ENCODE measurements around the gene NDUFS6.
"Not testable (repeated sequence)": the region's sequence is repeated elsewhere in the genome, so short reads cannot be mapped to it uniquely, and the experiment has no call there.

NDUFS6 gene

GRCh38 chr5:1805326-1805725 is 4.1 kb downstream of the NDUFS6 start:
- H3K4me1 Mint-ChIP-seq (ENCODE audit: low read depth), result peaks cover 58% of the 10 kb centered on the region
- H3K27ac Mint-ChIP-seq, result no peak overlapping the region
- no peak overlapping the region for H3K4me3 Mint-ChIP-seq
- H3K27me3 Mint-ChIP-seq, result no peaks in the 10 kb centered on the region
- H3K36me3 Mint-ChIP-seq (ENCODE audit: low read depth), result peaks cover 94% of the 10 kb centered on the region
- no peaks in the 10 kb centered on the region for H3K9me3 Mint-ChIP-seq
- DNase-seq, result no peak

GRCh38 chr5:1805736-1806135 is 4.5 kb downstream of the NDUFS6 start:
- no peaks in the 10 kb centered on the region for H3K9me3 Mint-ChIP-seq
- H3K27ac Mint-ChIP-seq, result no peak overlapping the region
- no peak overlapping the region for H3K4me3 Mint-ChIP-seq
- DNase-seq, result no peak
- peaks cover 55% of the 10 kb centered on the region for H3K4me1 Mint-ChIP-seq (ENCODE audit: low read depth)
- no peaks in the 10 kb centered on the region for H3K27me3 Mint-ChIP-seq
- H3K36me3 Mint-ChIP-seq (ENCODE audit: low read depth), result peaks cover 94% of the 10 kb centered on the region

- Mint-ChIP-seq H3K27me3 (no peaks in the 10 kb centered on the region), H3K9me3 (no peaks in the 10 kb centered on the region), H3K4me3 (no peak overlapping the region), H3K27ac (no peak overlapping the region), H3K4me1 (ENCODE audit: low read depth) (peaks cover 55% of the 10 kb centered on the region), H3K36me3 (ENCODE audit: low read depth) (peaks cover 96% of the 10 kb centered on the region)
- no peak for DNase-seq
These were observed 5.0 kb downstream of the NDUFS6 start for GRCh38 chr5:1806199-1806598.

- Mint-ChIP-seq H3K36me3 (ENCODE audit: low read depth) (peaks cover 99% of the 10 kb centered on the region), H3K27ac (no peak overlapping the region), H3K4me1 (ENCODE audit: low read depth) (peaks cover 56% of the 10 kb centered on the region), H3K9me3 (no peaks in the 10 kb centered on the region), H3K27me3 (no peaks in the 10 kb centered on the region), H3K4me3 (no peak overlapping the region)
- DNase-seq, result no peak
These were observed 5.8 kb downstream of the NDUFS6 start for GRCh38 chr5:1806974-1807373.

- Mint-ChIP-seq H3K4me3 (no peak overlapping the region), H3K4me1 (ENCODE audit: low read depth) (peaks cover 54% of the 10 kb centered on the region), H3K36me3 (ENCODE audit: low read depth) (peaks cover 100% of the 10 kb centered on the region), H3K27me3 (no peaks in the 10 kb centered on the region), H3K27ac (peak overlapping the region; percentile 4), H3K9me3 (no peaks in the 10 kb centered on the region)
- no peak for DNase-seq
These were observed 6.4 kb downstream of the NDUFS6 start for GRCh38 chr5:1807451-1808185.

- Mint-ChIP-seq H3K36me3 (ENCODE audit: low read depth) (peaks cover 100% of the 10 kb centered on the region), H3K27me3 (no peaks in the 10 kb centered on the region), H3K9me3 (no peaks in the 10 kb centered on the region), H3K4me1 (ENCODE audit: low read depth) (peaks cover 45% of the 10 kb centered on the region), H3K27ac (no peak overlapping the region), H3K4me3 (no peak overlapping the region)
- DNase-seq, result no peak
These were observed 7.2 kb downstream of the NDUFS6 start for GRCh38 chr5:1808439-1808838.

- no peaks in the 10 kb centered on the region for H3K9me3 Mint-ChIP-seq
- H3K27ac Mint-ChIP-seq, result no peak overlapping the region
- peaks cover 35% of the 10 kb centered on the region for H3K4me1 Mint-ChIP-seq (ENCODE audit: low read depth)
- no peaks in the 10 kb centered on the region for H3K27me3 Mint-ChIP-seq
- no peak overlapping the region for H3K4me3 Mint-ChIP-seq
- H3K36me3 Mint-ChIP-seq (ENCODE audit: low read depth), result peaks cover 100% of the 10 kb centered on the region
- DNase-seq, result no peak
These were observed 8.3 kb downstream of the NDUFS6 start for GRCh38 chr5:1809416-1810035.

GRCh38 chr5:1810581-1811101 is 9.4 kb downstream of the NDUFS6 start:
- H3K4me3 Mint-ChIP-seq, result no peak overlapping the region
- H3K36me3 Mint-ChIP-seq (ENCODE audit: low read depth), result peaks cover 100% of the 10 kb centered on the region

GRCh38 chr5:1814183-1815020 is 13.2 kb downstream of the NDUFS6 start:
- no peak for DNase-seq
- Mint-ChIP-seq H3K9me3 (no peaks in the 10 kb centered on the region), H3K4me1 (ENCODE audit: low read depth) (peaks cover 6% of the 10 kb centered on the region), H3K36me3 (ENCODE audit: low read depth) (peaks cover 98% of the 10 kb centered on the region), H3K27ac (peak overlapping the region; percentile 3), H3K27me3 (no peaks in the 10 kb centered on the region), H3K4me3 (no peak overlapping the region)

More at GRCh38 chr5:1810581-1811101, 9.4 kb downstream of the NDUFS6 start:
- Mint-ChIP-seq H3K27ac (no peak overlapping the region), H3K4me1 (ENCODE audit: low read depth) (peaks cover 31% of the 10 kb centered on the region), H3K27me3 (no peaks in the 10 kb centered on the region), H3K9me3 (no peaks in the 10 kb centered on the region)
- no peak for DNase-seq

- no peaks in the 10 kb centered on the region for H3K27me3 Mint-ChIP-seq
- H3K36me3 Mint-ChIP-seq (ENCODE audit: low read depth), result peaks cover 98% of the 10 kb centered on the region
- peak overlapping the region; percentile 3 for H3K27ac Mint-ChIP-seq
- H3K4me3 Mint-ChIP-seq, result no peak overlapping the region
- no peak for DNase-seq
- H3K4me1 Mint-ChIP-seq (ENCODE audit: low read depth), result peaks cover 6% of the 10 kb centered on the region
- H3K9me3 Mint-ChIP-seq, result no peaks in the 10 kb centered on the region
These were observed 14.0 kb downstream of the NDUFS6 start for GRCh38 chr5:1815071-1815786.

GRCh38 chr5:1815881-1816292 is 14.7 kb downstream of the NDUFS6 start:
- H3K9me3 Mint-ChIP-seq, result no peaks in the 10 kb centered on the region
- H3K4me1 Mint-ChIP-seq (ENCODE audit: low read depth), result peaks cover 6% of the 10 kb centered on the region
- H3K4me3 Mint-ChIP-seq, result no peak overlapping the region
- peaks cover 98% of the 10 kb centered on the region for H3K36me3 Mint-ChIP-seq (ENCODE audit: low read depth)
- H3K27ac Mint-ChIP-seq, result no peak overlapping the region
- DNase-seq, result no peak
- H3K27me3 Mint-ChIP-seq, result no peaks in the 10 kb centered on the region

- not testable (repeated sequence) for H3K9me3 Mint-ChIP-seq; H3K4me1 Mint-ChIP-seq (ENCODE audit: low read depth); H3K4me3 Mint-ChIP-seq; H3K27ac Mint-ChIP-seq; H3K27me3 Mint-ChIP-seq; DNase-seq
- peaks cover 98% of the 10 kb centered on the region for H3K36me3 Mint-ChIP-seq (ENCODE audit: low read depth)
These were observed 15.4 kb downstream of the NDUFS6 start for GRCh38 chr5:1816495-1817089.

- H3K9me3 Mint-ChIP-seq, result no peaks in the 10 kb centered on the region
- H3K36me3 Mint-ChIP-seq (ENCODE audit: low read depth), result peaks cover 97% of the 10 kb centered on the region
These were observed 16.2 kb downstream of the NDUFS6 start for GRCh38 chr5:1817261-1818043.

More at GRCh38 chr5:1817261-1818043, 16.2 kb downstream of the NDUFS6 start:
- DNase-seq, result no peak
- H3K4me3 Mint-ChIP-seq, result no peak overlapping the region
- peaks cover 1% of the 10 kb centered on the region for H3K4me1 Mint-ChIP-seq (ENCODE audit: low read depth)
- H3K27me3 Mint-ChIP-seq, result no peaks in the 10 kb centered on the region
- H3K27ac Mint-ChIP-seq, result peak overlapping the region; percentile 13
